COLO829 (cell line): ENCODE measurements around the gene NEXN.

Source experiments
- DNase-seq: peaks from one replicate; pipeline ENCODE4 v3.0.0; 2012; ENCODE audit warnings: low spot score

Gene NEXN

GRCh38 chr1:77888081-77888780 lies at the start of gene NEXN:
NEXN (plus strand) TSS chr1:77888624; CDS start chr1:77916107, 27,483 bp downstream.
- DNase-seq, result no peak

DNA sequence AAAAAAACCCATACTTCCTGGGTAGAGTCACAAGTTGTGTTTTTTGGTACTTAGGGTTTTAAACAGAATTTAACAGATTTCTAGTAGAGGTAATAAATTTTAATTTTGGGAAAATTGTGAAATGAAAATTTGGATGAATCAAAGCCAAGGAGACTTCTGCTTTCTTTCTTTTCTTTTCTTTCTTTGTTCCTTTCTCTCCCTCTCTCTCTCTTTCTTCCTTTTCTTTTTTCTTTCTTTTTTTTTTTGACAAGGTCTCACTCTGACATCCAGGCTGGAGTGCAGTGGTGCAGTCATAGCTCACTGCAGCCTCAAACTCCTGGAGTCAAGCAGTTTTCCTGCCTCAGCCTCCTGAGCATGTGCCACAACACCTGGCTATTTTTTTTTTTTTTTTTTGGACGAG lies 46.9 kb upstream of the NEXN start:
- no peak for DNase-seq

DNA sequence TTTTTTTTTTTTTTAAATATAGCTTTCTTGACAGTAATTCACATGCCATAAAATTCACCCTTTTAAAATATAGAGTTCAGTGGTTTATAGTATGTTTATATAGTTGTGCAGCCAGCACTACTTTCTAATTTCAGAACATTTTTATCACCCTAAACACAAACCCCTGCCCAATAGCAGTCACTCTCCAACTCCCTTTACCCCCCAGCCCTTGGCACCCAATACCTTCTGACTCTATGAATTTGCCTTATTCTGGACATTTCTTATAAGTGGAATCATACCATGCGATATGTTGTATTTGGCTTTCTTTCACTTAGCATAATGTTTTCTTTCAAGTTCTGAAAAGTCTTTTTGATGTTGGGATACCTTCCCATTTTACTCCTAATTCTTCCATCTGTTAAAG lies 42.5 kb upstream of the NEXN start:
- no peak for DNase-seq

DNA sequence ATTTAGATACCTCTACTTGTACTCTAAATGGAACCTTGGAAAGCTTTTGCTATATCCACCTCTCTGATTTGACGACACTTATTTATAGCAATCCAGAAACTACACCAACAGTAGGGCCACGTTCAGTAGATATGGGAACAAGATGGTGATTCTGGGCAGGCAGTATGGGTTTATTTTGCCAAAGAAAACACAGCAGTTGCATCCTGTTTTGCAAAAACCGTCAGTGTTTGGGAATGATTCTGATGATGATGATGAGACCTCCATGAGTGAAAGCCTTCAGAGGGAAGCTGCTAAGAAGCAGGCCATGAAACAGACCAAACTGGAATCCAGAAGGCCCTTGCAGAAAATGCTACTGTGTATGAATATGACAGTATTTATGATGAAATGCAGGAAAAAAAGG lies 41.5 kb upstream of the NEXN start:
- no peak for DNase-seq

DNA sequence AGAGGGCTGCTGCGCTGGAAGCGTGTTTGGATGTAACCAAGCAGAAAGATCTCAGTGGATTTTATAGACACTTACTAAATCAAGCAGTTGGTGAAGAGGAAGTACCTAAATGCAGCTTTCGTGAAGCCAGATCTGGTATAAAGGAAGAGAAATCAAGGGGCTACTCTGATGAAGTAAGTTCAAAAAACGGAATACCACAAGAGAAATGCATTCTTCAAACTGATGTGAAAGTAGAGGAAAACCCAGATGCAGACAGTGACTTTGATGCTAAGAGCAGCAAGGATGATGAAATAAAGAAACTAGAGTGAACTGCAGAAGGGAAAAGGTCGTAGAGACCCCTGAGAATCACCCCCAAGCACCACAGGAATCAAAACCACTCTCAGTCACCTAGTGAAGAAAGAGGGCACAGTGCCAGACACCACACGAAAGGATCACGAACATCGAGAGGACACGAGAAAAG lies 40.8 kb upstream of the NEXN start:
- DNase-seq, result no peak

GRCh38 chr1:77850082-77850481 lies 38.3 kb upstream of the NEXN start:
- no peak for DNase-seq

DNA sequence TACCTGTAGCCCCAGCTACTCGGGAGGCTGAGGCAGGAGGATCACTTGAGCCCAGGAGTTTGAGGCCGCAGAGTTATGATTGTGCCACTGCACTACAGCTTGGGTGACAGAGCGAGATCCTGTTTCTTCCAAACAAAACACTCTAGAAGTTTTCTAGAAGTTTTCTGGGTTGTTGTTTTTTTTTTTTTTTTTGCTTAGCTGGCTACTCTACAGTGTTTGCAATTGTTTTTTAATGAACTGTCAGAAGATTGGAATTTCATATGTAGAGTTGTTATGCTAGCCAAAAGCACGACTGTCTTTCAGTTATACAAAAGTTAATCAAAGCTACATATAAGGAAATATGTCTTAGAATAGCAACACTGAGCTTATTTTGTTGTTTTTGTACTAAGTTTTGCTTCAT lies 30.9 kb upstream of the NEXN start:
- DNase-seq, result no peak

GRCh38 chr1:77858725-77859124 lies 29.7 kb upstream of the NEXN start:
- DNase-seq, result no peak

GRCh38 chr1:77859248-77859647 lies 29.2 kb upstream of the NEXN start:
- no peak for DNase-seq

- no peak for DNase-seq
These were observed 22.1 kb upstream of the NEXN start for GRCh38 chr1:77866296-77866695.

GRCh38 chr1:77872645-77873044 lies 15.8 kb upstream of the NEXN start:
- no peak for DNase-seq

DNA sequence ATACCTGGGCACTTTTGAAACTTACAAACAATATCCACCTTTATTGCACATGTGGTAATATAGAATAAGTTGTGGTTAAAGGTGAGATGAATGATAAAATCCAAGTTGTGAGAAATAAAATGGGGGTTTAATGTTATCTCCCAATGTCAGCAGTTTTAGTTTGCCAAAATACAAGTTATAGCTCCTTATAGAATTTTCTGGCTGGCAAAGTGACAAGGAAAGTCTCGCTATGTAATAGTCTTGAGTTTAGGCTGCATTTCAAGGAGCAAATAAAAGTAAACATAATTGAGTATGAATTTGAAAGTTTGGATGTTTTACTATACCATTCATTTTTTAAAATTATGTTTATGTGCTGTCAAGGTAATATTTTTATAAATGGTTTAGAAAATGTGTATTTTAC lies 15.0 kb upstream of the NEXN start:
- no peak for DNase-seq

GRCh38 chr1:77874804-77875445 lies 13.5 kb upstream of the NEXN start:
- peak; percentile 17 for DNase-seq

DNA sequence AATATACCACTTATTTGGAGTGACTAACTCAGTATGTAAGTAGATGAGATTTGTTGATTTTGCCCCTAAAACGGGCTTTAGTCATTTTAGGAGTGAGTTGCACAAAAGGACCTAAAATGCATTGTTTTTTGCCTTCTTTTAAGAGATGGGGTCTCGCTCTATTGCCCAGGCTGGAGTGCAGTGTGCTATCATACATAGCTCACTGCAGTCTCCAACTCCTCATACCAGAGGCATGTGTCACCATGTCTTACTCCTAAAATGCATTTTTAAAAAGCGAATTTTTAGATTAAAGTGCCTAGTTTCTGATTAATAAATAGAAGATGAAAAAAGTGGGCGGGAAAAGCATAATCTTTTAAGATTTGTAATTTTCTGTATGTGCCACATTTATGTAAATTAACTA lies 11.5 kb upstream of the NEXN start:
- no peak for DNase-seq

DNA sequence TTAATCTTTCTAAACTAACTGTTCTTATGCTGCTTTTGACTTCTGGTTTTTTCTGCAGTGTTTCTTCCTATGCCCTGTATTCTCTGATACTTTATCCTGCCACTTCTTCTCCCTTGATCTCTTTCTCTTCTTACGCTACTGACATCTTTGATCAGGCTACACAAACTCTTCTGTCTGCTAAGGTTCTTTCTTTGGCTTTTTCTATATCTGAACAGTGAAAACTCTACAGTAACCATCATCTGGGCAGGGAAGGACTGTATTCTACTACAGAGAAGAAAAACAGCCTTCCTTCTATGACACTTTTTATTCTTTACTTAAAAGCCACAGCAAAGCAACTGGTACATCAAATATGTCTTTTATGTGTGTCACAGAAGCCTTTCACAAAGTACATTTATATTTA lies 7.4 kb upstream of the NEXN start:
- DNase-seq, result no peak

DNA sequence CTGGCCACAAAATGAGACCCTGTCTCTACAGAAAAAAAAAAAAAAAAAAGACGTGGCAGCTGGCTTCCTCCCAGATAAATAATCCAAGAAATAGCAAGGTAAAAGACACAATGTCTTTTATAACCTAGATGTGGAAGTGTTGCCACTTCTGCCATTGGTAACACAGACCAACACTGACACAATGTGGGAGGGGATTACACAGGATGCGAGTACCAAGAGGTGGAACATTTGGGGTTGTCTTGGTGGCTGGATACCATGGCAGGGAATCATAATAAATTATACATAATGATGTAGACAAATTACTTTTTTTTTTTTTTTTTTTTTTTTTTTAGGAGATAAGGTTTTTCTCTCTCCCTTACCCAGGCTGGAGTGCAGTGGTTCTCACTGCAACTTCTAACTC lies 6.0 kb upstream of the NEXN start:
- DNase-seq, result no peak

- DNase-seq, result no peak
These were observed 588 bp downstream of the NEXN start for GRCh38 chr1:77888781-77889642.

GRCh38 chr1:77889671-77890070 lies 1.2 kb downstream of the NEXN start:
- no peak for DNase-seq

DNA sequence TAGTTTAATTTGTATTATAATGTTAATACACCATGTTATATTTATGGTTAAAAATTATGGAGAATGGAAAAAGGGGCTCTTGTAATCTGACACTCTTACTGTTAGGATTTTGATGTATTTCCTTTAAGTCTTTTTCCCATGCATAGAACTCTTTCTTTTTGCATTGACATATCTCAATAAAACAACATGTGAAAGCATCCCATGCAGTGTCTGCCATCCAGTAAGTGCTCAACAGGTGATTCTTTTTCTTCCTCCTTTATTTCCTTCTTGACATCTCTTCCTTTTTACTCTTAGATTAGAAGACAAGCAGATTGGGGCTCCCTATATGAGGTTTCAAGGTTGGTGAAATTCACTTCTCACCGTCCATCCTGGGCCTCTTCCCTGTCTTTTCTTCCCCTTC lies 2.8 kb downstream of the NEXN start:
- no peak for DNase-seq

DNA sequence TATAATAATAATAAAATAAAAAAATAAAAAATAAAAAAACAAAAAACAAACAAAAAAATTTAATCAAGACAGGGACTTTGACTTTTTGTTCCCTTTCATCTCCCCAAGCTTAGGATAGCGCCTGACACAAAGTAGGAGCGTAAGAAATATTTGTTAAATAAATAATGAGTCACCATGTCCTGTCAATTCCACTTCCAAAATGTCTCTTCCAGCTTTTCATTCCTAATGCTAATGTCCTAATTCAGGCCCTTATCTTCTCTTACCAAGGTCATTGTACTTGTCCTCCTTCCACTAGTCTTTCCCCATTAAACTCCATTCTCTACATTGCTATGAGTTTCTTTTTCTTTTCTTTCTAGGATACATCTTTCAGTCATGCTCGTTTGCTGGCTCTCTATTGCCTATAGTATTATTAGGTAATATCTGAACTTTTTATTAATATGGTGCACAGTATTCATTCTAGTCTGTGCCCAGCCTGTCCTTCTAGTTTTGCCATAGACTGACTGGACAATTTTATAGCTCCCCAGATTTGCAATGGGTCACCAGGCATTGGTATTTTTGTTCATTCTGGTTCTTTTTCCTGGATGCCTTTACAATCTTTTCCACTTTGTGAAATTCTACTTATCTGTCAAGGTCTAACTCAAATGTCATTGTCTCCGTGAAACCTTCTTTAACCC lies 11.4 kb downstream of the NEXN start:
- DNase-seq, result no peak

DNA sequence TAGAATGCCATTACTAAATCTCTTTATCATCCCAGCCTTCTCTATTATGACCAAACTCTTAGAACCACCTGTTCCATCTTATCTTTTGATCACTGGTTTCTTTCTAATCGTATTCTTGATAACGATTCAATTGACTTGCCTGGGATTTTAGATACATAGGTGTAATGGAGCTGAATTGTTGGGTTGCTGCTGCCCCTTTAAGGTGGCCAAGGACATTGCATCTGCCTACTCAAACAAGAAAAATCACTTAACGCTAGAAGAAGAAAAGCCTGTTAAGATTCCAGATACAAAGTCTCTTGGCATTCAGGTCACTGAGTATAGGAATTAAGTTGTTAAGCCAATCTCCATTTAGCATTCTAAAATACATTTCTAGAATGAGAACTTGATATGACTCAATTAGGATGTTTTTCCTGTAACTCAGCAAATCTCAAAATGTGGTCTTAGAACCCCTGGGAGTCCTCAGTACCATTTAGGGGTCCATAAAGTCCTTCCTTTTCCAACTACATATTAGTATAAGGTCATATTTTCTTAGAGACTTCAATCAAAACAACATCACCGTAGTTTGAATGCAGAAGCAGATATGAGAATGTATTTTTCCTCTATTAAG lies 12.4 kb downstream of the NEXN start:
- DNase-seq, result peak; percentile 34

GRCh38 chr1:77905603-77906002 lies 17.2 kb downstream of the NEXN start:
- DNase-seq, result no peak
